GM18517 (cell line): Measurements from ENCODE around the gene MYRFL.
"Not testable (repeated sequence)": the region's sequence is repeated elsewhere in the genome, so short reads cannot be mapped to it uniquely, and the experiment has no call there.

Experiments used
- ATAC-seq: cut with Tn5 transposase; IDR thresholded peaks from one replicate; pipeline ENCODE4 v1.9.1; 2021; ENCODE audit warnings: mild to moderate bottlenecking, moderate library complexity; ENCODE audit not compliant: unreplicated experiment

Gene MYRFL

GRCh38 chr12:69840727-69841126 is 15.7 kb downstream of the MYRFL start:
- no peak for ATAC-seq

- no peak for ATAC-seq
Observed at GRCh38 chr12:69843608-69844007, 18.6 kb downstream of the MYRFL start.

GRCh38 chr12:69844416-69844815 is 19.4 kb downstream of the MYRFL start:
- ATAC-seq, result no peak

- no peak for ATAC-seq
Observed at GRCh38 chr12:69844836-69845235, 19.8 kb downstream of the MYRFL start.

GRCh38 chr12:69846976-69847375 is 21.9 kb downstream of the MYRFL start:
- ATAC-seq, result no peak

- ATAC-seq, result no peak
Observed at GRCh38 chr12:69851976-69852375, 26.9 kb downstream of the MYRFL start.

GRCh38 chr12:69853176-69853961 is 28.3 kb downstream of the MYRFL start:
- ATAC-seq, result not testable (repeated sequence)

- ATAC-seq, result no peak
Observed at GRCh38 chr12:69866698-69867097, 41.7 kb downstream of the MYRFL start.

GRCh38 chr12:69868695-69869094 is 43.7 kb downstream of the MYRFL start:
- no peak for ATAC-seq

- no peak for ATAC-seq
Observed at GRCh38 chr12:69872804-69873203, 47.8 kb downstream of the MYRFL start.

- no peak for ATAC-seq
Observed at GRCh38 chr12:69873429-69873828, 48.4 kb downstream of the MYRFL start.

- ATAC-seq, result no peak
Observed at GRCh38 chr12:69874606-69875005, 49.6 kb downstream of the MYRFL start.

- ATAC-seq, result no peak
Observed at GRCh38 chr12:69875416-69875935, 50.4 kb downstream of the MYRFL start.

- peak; percentile 92 for ATAC-seq
Observed at GRCh38 chr12:69879007-69879960, 54.3 kb downstream of the MYRFL start.

GRCh38 chr12:69880571-69880970 is 55.5 kb downstream of the MYRFL start:
- ATAC-seq, result no peak

GRCh38 chr12:69881771-69882170 is 56.7 kb downstream of the MYRFL start:
- no peak for ATAC-seq

GRCh38 chr12:69884386-69884785 is 59.4 kb downstream of the MYRFL start:
- no peak for ATAC-seq

GRCh38 chr12:69885658-69886057 is 60.6 kb downstream of the MYRFL start:
- peak; percentile 54 for ATAC-seq

GRCh38 chr12:69886109-69886508 is 61.1 kb downstream of the MYRFL start:
- no peak for ATAC-seq

- ATAC-seq, result no peak
Observed at GRCh38 chr12:69886715-69887114, 61.7 kb downstream of the MYRFL start.

GRCh38 chr12:69888901-69889300 is 63.9 kb downstream of the MYRFL start:
- ATAC-seq, result no peak
